Measurements from ENCODE around the gene CLK3. TPM values are rescaled to one million over a fixed set of nuclear protein-coding genes. Genes with fewer than 3 reads are reported as not detected.

Gene CLK3
- total RNA-seq, 1 donor from 2014 or later = 82.2 TPM

DNA sequence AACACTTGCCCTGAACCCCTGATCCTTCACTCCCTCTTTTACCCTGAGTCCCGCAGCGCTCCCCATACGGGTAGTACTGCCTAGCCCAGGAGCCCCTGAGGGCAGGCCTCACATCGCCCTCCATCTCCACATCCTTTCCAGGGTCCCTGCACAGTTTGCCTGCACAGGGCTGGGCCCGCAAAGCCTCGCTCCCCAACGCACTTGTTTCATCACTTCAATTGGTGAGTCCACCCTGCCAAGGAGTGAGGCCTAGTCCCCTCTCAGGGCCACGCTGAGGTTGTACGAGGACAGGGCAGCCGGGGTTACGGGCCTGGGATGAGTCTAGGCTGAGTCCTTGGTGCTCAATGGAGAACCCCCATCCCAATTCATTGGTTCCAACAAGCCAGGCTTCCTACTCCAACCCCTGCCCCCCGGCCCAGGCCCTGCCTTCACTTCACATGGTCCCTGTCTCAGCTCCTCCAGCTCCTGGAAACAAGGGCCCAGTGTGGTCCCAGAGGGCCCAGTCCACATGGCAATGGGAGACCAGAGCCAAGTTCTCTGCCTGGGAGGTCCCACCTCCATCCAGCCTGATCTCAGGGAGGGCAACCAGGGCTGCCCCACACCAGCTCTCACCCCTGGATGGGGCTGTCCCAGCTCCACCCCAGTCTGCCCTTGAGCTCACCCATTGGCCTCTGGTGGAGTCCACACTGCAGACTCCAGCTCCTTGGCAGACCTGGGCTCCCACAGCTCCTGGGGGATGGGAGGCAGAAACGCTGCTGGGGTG lies 12.4 kb upstream of the CLK3 start:
- no peak for DNase-seq (ENCODE audit: low spot score)

DNA sequence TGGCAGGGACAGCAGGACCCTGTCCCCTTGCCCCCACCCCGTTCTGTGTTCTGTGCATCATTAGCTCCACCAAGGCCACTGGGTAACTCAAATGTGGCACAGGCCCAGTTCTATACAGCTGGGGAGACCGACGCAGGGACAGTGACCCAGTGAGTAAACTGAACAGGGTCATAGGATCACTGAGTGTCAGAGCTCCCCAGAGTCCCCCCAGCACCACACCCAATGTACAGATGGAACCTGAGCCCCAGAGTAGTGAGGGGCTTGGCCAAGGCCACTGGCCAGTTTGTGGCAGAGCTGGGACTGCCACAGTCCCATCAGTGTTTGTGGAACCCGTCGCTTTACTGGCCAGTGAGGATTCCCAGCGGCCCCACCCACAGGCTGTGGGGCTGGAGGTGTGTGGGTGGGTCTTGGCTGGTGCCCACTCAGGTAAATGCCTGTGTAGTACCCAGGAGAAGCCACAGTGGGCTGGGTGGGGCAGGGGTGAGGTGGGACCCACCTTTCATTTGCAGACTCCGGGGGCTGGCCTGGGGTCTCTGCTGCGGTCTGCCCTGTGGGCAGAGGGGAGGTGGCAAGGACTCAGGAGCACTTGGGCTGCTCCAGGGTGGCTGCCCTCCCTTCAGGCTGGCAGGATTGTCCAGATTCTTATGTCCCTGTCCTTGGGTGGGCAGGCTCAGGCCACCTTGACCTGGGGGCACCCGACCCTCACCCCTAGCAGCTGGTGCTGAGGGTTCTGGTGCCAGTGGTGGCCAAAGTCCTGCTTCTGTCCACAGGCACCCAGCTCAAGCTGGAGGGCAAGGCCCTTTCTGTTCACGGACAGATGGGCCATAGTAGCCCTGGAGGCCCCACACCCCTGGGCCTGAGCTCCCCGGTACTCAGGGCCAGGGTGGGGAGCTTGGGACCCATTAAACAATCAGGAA lies 11.6 kb upstream of the CLK3 start:
- DNase-seq (ENCODE audit: low spot score) = no peak

- no peak for DNase-seq (ENCODE audit: low spot score)
Observed at GRCh38 chr15:74604983-74605794, 10.4 kb upstream of the CLK3 start.

DNA sequence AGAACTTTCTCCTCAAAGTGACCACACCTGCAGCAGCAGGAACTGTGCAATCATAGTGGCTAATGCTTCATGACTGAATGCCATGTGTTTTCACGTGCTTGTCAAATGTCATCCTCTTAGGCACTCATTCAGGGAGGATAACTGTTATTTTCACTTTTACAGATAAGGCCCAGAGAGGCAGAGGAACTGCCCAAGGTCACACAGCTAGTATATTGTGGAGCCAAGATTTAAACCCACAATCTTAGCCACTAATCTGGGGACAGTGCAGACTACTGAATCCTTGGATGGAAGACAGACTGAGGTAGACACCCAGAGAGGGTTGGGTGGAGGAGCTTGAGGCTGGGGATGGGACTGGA lies 9.9 kb upstream of the CLK3 start:
- no peak for DNase-seq (ENCODE audit: low spot score)

GRCh38 chr15:74608786-74609185 lies 6.8 kb upstream of the CLK3 start:
- no peak for DNase-seq (ENCODE audit: low spot score)

DNA sequence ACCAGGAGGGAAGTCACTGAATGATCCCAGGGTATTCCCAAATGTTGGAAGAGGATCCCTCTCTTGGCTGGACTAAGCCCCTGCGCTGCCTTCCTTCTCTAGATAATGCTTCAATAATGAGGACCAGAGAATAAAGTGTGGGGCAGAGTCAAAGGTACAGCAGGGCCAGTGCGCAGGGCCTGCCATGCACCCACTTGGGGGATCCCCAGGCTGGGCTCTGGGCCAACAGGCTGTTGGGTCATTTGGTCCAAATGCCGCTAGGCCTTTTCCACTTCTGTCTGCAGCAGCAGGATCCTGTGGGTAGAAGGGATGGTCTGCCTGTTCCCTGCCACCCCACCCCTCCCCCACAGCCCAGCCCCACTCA lies 5.7 kb upstream of the CLK3 start:
- DNase-seq (ENCODE audit: low spot score) = no peak

DNA sequence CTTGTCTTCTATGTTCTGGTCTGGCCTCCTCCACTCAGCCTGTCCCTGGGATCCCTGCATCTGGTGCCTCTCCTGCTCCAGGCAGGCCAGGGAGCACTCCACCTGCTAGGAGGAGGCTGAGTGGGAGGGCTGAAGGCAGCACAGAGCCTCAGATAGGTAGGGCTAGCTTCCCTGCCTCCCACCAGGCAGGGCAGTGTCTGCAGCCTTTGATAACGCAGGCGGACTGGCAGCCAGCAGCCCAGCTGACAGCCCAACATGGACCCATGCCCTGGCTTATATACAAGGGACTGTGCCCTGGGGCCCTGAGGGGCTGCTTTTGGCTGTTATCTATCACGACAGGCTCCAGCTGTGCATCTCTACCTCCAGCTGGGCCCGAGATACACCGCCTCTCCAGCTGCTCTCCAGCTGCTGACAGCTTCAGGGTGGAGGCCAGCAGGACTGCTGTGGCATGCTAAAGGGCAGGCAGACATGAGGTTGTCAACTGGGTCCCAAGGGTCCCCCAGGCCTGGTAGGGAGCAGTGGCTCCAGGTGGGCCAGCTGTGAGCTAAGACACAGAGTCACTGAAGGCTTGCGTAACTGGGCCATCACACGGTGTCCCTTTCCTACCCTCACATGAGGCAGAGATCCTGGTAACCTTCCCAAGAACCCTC lies 5.2 kb upstream of the CLK3 start:
- DNase-seq (ENCODE audit: low spot score) = no peak

DNA sequence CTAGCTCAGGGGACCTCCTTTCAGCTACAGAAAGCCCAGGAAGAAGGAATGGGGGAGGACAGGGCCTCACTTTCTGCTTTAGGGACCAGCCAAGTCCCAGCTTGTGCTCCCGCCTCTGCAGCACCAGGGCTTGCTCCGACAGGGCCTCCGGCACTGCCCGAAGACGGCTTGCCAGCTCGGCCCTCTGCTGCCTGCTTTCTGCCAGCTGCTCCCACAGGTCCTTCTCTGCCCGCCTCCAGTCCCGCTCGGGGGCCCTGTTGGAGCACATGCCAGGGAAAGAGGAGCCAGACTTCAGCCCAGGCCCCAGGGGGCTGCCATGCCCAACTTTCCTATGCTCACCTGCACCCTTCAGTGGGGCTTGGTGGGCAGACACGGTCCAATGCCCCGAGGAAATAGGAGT lies 4.3 kb upstream of the CLK3 start:
- no peak for DNase-seq (ENCODE audit: low spot score)

DNA sequence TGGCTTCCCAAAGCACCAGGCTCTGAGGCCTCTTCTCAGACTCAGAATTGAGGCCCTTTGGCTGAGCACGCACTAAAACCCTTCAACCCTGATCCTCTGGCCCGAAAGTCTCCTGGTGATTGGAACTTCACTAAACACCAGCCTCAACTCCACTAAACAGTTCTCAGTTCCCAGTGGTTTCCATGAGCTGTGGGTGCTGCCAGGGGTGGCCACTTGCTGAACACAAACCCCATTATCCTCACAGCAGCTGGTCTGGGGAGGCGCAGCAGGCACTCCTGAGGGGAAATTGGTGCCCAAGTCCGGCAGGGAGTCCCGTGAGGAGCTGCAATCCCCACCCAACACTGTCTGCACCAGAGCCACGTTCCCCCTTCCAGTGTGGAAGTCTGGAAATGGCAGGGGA lies 3.8 kb upstream of the CLK3 start:
- no peak for DNase-seq (ENCODE audit: low spot score)

DNA sequence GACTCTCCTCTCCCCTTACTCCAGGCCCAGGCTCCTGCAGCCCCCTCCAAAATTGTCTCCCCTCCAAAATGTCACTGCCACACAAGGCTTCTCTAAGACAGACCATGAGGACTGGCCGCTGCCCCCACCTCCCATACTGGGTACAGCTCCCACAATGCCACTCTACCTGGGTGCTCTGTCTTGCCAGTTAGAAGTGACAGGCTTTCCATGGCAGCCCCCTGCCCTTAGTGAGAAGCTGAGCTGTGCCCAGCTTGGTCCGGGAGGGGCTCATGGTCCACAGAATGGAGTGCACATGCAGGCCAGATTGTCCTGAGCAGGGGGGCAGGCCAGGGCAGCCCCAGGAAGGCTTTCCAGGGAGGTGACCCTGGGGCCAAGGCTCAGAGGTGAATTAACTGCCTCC lies 3.0 kb upstream of the CLK3 start:
- no peak for DNase-seq (ENCODE audit: low spot score)

DNA sequence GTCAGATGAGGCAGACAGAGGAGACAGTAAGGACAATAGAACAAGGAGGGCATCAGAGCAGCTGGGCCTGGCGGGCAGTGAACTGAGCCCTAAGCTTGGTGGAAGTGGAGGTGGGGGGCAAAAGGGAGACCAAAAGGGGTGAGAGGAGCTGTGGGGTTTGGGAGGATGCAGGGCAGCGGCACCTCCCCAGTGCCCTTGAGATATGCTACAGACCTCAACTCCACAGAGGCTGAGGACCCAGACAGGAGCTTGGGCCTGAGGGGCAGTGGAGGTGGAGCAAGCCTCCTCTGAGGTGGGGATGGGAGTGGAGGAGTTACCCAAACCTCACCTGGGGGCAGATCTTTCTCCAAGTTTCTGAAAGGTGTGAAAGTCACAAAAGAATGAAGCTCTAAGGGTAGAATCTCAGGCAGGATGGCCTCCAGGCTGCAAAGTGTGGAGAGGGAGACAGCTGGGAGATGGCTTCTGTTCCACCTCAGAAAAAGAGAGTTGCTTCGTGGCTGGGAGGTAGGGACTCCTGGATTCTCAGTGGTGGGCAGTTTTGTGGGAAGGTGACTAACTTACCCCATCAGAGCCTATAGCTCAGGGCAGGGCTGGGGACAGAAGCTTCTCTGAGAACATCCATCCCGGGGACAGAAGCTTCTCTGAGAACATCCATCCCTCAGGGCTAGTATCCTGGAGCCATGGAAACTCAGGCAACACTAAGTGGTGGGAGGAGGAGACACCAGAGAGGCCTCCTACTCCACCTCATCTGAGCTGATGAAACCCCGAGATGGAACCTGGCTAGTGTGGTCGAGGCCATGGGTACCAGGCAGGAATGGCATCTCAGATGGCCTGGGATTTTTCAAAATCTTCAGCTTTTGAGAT lies 2.3 kb upstream of the CLK3 start:
- no peak for DNase-seq (ENCODE audit: low spot score)

- DNase-seq (ENCODE audit: low spot score) = no peak
Observed at GRCh38 chr15:74613953-74614743, 1.5 kb upstream of the CLK3 start.

- peak; percentile 83 for DNase-seq (ENCODE audit: low spot score)
Observed at GRCh38 chr15:74614744-74615507, 710 bp upstream of the CLK3 start.

DNA sequence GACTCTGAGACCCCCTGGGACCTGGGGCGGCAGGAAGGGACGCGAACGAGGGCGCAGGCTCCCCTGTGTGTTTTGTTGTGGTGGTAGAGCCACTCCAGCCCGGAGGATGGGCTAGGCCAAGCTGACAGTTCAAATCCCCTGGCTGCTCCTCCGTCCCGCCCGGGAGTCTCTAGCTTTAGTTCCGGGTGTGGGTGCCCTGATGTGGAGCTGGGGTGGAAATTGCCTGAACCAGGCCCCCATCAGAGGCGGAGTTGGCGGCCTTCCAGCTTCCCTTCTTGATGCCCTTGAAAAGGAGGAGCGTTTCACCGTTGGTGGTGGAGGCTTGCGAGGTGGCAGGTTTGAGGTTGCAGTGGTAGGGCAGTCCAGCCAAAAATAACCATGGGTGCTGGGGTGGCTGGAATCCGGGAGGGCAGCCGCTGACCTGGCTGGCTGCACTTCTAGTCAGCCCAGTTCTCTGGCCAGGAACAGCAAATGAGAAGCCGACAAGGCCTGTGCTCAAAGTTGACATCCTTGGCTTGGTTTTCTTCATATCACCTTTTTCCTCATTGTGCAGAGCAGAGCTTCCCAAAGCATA lies 817 bp downstream of the CLK3 start:
- DNase-seq (ENCODE audit: low spot score) = peak; percentile 91

DNA sequence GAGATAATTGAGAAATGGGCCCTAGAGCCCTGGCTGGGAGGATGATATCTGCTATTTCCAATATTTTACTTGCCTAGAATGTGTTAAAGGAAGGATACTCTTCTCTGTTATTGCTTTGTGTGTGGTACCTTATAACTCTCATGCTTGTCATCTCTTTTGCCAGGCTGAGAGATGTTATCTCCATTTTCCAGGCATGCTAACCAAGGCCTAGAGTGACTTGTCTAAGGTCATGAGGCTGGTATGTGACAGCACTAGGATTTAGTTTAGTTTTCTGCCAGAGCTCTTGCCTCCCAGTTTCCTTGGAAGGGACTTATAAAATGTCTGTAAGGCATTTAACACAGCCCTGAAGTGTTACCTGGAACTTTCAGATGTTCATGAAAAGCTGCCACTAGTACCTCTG lies 1.4 kb downstream of the CLK3 start:
- no peak for DNase-seq (ENCODE audit: low spot score)

DNA sequence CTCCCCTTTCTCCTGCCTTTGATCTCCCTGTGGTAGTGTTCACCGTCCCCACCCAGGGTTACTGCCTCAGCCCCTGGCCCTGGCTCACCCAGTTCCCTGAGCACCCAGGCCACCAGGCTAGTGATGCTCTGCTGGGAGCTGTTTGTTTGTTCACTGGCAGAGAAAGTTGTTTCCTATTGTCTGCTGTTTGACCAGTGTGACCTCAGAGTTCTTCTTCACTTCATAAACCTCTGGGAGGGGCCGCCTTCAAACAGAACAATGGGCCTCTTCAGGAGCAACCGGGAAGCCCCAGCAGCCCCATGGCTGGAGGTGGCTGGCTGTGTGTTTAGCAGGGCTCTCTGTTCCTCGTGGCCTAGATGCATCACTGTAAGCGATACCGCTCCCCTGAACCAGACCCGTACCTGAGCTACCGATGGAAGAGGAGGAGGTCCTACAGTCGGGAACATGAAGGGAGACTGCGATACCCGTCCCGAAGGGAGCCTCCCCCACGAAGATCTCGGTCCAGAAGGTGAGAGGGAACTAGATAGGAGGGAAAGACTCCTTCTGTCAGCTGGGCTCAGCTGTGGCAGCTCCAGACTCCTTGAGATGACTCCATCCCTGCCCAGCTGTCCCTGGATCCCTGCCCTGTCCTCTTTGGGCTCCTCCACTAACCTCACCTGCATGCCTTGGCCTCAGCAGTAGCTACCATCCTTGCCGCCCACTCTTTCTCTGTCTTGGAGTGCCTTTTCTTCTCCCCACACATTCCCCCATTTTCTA lies 3.4 kb downstream of the CLK3 start:
- DNase-seq (ENCODE audit: low spot score) = no peak

DNA sequence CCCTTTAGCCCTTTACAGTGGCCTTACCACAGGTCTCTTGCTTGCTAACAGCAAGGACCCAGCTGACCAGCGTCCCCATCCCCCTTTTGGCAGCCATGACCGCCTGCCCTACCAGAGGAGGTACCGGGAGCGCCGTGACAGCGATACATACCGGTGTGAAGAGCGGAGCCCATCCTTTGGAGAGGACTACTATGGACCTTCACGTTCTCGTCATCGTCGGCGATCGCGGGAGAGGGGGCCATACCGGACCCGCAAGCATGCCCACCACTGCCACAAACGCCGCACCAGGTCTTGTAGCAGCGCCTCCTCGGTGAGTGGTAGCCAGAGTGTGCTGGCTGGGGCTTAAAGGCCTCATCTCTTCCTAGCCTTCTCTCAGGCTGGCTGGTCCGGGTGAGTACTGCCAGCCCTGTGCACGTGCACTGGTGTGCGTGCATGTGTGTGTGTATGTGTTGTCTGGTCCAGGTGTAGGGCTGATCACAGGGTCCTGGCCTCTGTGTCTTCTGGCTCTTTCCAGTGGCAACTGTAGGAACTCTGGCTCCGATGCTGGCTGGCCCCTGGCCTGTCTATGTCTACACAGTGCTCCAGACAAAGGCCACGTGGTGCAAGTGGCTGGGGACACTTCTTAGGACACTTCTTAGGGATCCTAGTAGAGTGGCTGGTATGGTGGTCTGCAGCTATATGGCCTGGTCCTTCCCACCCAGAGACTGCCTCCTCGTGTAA lies 4.4 kb downstream of the CLK3 start:
- no peak for DNase-seq (ENCODE audit: low spot score)
